ENCODE measurements around the gene AGTR1.

The AGTR1 gene

DNA sequence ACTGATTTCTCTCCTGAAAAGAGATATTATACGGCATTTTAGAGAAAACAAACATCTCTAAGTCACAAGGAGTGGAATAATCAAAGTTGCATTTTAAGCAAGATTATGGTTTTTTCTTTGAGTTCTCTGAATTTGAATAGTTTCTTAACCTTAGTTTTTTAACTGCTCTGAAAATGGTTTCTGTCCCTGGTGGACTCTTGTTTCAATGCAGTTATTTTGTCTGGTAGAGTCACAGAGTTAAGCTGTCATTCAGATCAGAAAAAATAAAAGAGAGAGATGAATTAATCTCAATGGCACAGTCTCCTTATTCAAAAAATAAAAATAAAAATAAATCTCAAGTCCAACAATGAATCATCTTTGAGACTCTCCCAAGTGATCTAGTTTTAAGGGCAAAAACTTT lies 19.0 kb downstream of the AGTR1 start:
- DNase-seq (ENCODE audit: low read depth), result no peak
- TF ChIP-seq, protein P1, sequence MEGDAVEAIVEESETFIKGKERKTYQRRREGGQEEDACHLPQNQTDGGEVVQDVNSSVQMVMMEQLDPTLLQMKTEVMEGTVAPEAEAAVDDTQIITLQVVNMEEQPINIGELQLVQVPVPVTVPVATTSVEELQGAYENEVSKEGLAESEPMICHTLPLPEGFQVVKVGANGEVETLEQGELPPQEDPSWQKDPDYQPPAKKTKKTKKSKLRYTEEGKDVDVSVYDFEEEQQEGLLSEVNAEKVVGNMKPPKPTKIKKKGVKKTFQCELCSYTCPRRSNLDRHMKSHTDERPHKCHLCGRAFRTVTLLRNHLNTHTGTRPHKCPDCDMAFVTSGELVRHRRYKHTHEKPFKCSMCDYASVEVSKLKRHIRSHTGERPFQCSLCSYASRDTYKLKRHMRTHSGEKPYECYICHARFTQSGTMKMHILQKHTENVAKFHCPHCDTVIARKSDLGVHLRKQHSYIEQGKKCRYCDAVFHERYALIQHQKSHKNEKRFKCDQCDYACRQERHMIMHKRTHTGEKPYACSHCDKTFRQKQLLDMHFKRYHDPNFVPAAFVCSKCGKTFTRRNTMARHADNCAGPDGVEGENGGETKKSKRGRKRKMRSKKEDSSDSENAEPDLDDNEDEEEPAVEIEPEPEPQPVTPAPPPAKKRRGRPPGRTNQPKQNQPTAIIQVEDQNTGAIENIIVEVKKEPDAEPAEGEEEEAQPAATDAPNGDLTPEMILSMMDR (conservative IDR thresholded peaks at IDR 0.05; ENCODE audit: control insufficient read depth, insufficient read depth, low read depth, low read length), result no peak
- H3K4me3 ChIP-seq (ENCODE audit: control insufficient read depth, low read depth, low read length), result no peak overlapping the region

DNA sequence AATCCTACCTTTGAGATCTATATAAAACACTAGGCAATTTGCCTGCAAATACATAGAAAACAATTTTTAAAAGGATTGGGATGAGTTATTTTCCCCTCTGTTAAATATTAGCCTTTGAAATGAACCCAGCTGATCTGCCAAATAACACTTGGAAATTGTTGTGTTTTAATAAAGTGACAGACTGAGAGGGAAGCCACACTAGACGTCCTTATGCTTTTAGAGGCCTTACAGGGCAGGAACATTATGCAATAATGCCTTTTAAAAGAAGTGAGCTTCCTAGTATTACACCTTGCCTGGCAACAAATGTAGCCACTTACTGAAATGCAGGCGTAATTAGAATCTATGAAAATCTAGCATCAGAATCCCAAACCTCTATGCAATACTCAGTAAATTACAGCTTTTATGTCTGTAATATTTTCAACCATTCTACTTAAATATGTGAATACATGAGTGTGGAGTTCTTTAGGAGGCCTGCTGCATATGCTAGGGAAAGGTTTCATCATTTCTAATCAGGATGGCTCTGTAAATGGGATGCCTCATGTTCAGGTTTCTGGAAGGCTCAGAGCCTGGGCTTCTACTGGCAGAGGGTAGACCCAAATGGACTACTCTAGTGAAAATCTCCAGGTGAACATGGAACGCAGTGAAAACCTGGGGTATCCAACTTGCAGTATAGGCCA lies 20.3 kb downstream of the AGTR1 start:
- no peak overlapping the region for H3K4me3 ChIP-seq (ENCODE audit: control insufficient read depth, low read depth, low read length)
- TF ChIP-seq, protein P1 (conservative IDR thresholded peaks at IDR 0.05; ENCODE audit: control insufficient read depth, insufficient read depth, low read depth, low read length), result no peak
- no peak for DNase-seq (ENCODE audit: low read depth)

DNA sequence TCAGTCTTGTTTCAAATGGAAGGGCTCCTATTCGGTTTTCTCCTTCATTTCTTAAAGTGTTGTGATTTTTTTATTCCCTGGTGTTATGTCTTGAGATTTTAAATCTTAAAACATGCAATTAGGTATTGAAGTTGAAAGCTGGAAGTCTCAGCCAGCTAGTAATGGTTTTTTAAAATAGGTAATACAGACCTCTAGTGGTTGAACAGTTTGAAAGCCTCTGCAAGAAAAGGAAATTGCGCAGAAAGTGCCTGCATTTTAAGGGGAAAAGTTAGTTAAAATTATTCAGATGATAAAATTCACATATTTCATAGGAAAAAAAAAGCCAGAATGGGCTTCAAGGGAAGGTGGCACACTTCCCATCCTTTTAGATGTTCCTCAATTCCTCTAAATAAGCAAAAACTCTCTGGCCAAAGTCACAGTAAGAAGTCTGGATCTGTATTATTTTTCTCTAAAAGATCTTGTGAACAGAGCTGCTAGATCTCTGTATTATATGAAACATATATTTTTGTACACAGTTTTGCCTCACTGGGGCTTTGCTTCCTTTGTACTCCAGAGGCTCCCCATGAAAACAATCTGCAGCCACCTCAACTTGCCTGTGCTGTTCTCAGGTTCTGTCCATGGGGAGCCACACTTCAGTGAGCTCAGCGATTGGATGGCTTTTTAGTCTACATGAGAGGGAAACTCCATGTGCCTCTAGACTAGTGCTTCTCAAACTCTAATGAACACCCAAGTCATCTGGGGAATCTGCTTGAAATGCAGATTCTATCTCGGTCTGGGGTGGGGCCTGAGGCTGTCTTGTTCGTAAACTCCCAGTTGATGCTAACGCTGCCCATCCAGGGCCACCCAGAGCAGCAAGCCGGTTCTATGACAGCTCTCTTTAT lies 21.5 kb downstream of the AGTR1 start:
- H3K4me3 ChIP-seq (ENCODE audit: control insufficient read depth, low read depth, low read length), result no peak overlapping the region
- peak; percentile 37 for DNase-seq (ENCODE audit: low read depth)
- TF ChIP-seq, protein P1 (conservative IDR thresholded peaks at IDR 0.05; ENCODE audit: control insufficient read depth, insufficient read depth, low read depth, low read length), result peak; percentile 51

DNA sequence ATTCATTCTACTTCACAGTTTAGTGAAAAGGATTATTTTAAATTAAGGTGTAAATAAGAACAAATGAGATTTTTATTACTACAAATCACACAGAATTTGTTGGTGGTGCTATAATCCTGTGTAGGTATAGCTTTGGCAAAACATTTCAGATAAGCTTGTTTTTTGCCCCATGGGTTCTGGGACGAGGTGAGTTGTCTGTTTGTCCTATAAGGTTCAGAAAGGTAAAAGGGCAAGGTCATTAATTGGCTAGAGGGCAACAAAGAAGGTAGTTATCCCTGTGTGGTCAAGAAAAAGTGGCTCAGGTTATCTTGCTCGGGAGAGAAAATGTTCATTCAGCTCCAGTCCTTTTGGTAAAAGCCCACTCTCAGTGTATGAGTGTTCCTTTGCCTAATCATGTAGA lies 23.2 kb downstream of the AGTR1 start:
- H3K4me3 ChIP-seq (ENCODE audit: control insufficient read depth, low read depth, low read length), result no peak overlapping the region
- TF ChIP-seq, protein P1 (conservative IDR thresholded peaks at IDR 0.05; ENCODE audit: control insufficient read depth, insufficient read depth, low read depth, low read length), result no peak
- no peak for DNase-seq (ENCODE audit: low read depth)

DNA sequence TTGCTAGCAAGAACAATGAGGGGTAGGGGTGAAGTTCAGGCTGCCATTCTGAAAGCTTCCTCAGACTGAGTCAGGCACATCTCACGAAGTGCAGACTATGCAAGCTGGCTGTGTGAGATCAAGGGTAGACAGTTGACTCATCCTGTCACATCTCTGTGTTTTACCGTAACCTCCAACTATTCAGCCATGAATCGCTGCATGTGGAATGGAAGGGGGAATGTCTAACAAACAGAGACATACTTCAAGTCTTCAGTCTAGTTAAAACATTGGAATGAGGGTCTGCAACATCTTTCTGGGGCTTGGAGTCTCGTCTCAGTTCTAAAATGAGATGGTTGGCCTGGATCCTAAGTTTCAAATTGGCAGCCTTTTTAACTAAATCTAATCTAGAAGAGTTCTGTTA lies 25.9 kb downstream of the AGTR1 start:
- peak; percentile 89 for DNase-seq (ENCODE audit: low read depth)
- H3K4me3 ChIP-seq (ENCODE audit: control insufficient read depth, low read depth, low read length), result no peak overlapping the region
- TF ChIP-seq, protein P1 (conservative IDR thresholded peaks at IDR 0.05; ENCODE audit: control insufficient read depth, insufficient read depth, low read depth, low read length), result no peak

DNA sequence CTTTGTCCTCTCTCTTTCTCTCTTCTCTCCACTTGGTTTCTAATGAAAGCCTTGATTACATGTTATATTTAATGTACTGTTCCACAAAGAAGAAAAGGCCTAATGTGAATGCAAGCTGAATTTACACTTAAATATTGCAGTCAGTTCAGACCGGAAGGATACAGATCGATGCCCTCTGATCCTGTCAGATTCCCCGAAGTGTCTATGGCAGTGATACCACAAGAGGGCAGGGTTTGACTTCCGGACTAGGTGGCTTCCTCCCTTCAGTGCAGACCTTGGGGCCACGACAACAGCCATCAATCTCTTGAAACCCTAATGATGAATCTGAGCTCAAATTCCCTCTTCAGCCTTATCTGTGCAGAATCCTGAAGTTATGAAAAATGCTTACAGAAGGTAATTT lies 29.5 kb downstream of the AGTR1 start:
- no peak overlapping the region for H3K4me3 ChIP-seq (ENCODE audit: control insufficient read depth, low read depth, low read length)
- TF ChIP-seq, protein P1 (conservative IDR thresholded peaks at IDR 0.05; ENCODE audit: control insufficient read depth, insufficient read depth, low read depth, low read length), result peak; percentile 64
- DNase-seq (ENCODE audit: low read depth), result peak; percentile 52
